Chondrocyte (in vitro differentiated cells): ENCODE measurements around the gene CNTFR. TPM values are rescaled to one million over a fixed set of nuclear protein-coding genes. Genes with fewer than 3 reads are reported as not detected.

ENCODE experiments used
- DNase-seq: peaks from one replicate; pipeline ENCODE4 v3.0.0; 2021; ENCODE audit warnings: mixed read lengths, low spot score
- H3K27ac Mint-ChIP-seq: one replicate; pipeline ENCODE4 v1.8.0; 2021; ENCODE audit warnings: mild to moderate bottlenecking, moderate library complexity, mixed read lengths; ENCODE audit not compliant: unreplicated experiment
- H3K27me3 Mint-ChIP-seq: 2 replicates; pipeline ENCODE4 v1.8.0; 2021; ENCODE audit warnings: low read depth, mixed read lengths
- H3K36me3 Mint-ChIP-seq: 2 replicates; pipeline ENCODE4 v1.8.0; 2021; ENCODE audit warnings: low read depth, mixed read lengths
- H3K4me1 Mint-ChIP-seq: 2 replicates; pipeline ENCODE4 v1.8.0; 2021; ENCODE audit warnings: low read depth, mild to moderate bottlenecking, mixed read lengths
- H3K4me3 Mint-ChIP-seq: one replicate; pipeline ENCODE4 v1.8.0; 2021; ENCODE audit warnings: mild to moderate bottlenecking, moderate library complexity, mixed read lengths; ENCODE audit not compliant: unreplicated experiment
- H3K9me3 Mint-ChIP-seq: 2 replicates; pipeline ENCODE4 v1.8.0; 2021; ENCODE audit warnings: low read depth, mixed read lengths
- CTCF ChIP-seq: fragments of 200-600 bp; sonication (generic); IDR thresholded peaks from 2 replicates; pipeline ENCODE4 v1.5.0; 2021; ENCODE audit warnings: antibody characterized with exemption, mild to moderate bottlenecking, moderate library complexity
- total RNA-seq: library from RNA; stranded (reverse); gene quantifications from 3 replicates; pipeline ENCODE4 v1.2.1, GENCODE V29; 2021

Gene CNTFR
- total RNA-seq, 1 donor from 2014 or later = 0.12 TPM

GRCh38 chr9:34599546-34599945, 10.0 kb upstream of the CNTFR start:
- TF ChIP-seq CTCF = no peak
- Mint-ChIP-seq H3K9me3 (no peaks in the 10 kb centered on the region), H3K27me3 (peaks cover 28% of the 10 kb centered on the region), H3K27ac (no peak overlapping the region), H3K36me3 (no peaks in the 10 kb centered on the region), H3K4me1 (no peaks in the 10 kb centered on the region), H3K4me3 (no peak overlapping the region)
- no peak for DNase-seq

- Mint-ChIP-seq H3K4me3 (no peak overlapping the region), H3K27me3 (peaks cover 38% of the 10 kb centered on the region), H3K36me3 (no peaks in the 10 kb centered on the region), H3K4me1 (peaks cover 8% of the 10 kb centered on the region), H3K27ac (no peak overlapping the region), H3K9me3 (no peaks in the 10 kb centered on the region)
- no peak for DNase-seq
- TF ChIP-seq CTCF = no peak
Measured at GRCh38 chr9:34594177-34594576, 4.7 kb upstream of the CNTFR start.

GRCh38 chr9:34592895-34593601, 3.5 kb upstream of the CNTFR start:
- H3K36me3 Mint-ChIP-seq = no peaks in the 10 kb centered on the region
- H3K9me3 Mint-ChIP-seq = no peaks in the 10 kb centered on the region
- DNase-seq = no peak
- TF ChIP-seq CTCF = no peak
- H3K27me3 Mint-ChIP-seq = peaks cover 48% of the 10 kb centered on the region
- peaks cover 16% of the 10 kb centered on the region for H3K4me1 Mint-ChIP-seq
- no peak overlapping the region for H3K4me3 Mint-ChIP-seq
- no peak overlapping the region for H3K27ac Mint-ChIP-seq

GRCh38 chr9:34591917-34592866, 2.7 kb upstream of the CNTFR start:
- peaks cover 50% of the 10 kb centered on the region for H3K27me3 Mint-ChIP-seq
- H3K4me3 Mint-ChIP-seq = no peak overlapping the region
- H3K9me3 Mint-ChIP-seq = no peaks in the 10 kb centered on the region
- peak; percentile 68 for TF ChIP-seq CTCF
- H3K4me1 Mint-ChIP-seq = peaks cover 16% of the 10 kb centered on the region
- H3K36me3 Mint-ChIP-seq = no peaks in the 10 kb centered on the region
- H3K27ac Mint-ChIP-seq = no peak overlapping the region
- DNase-seq = no peak

GRCh38 chr9:34591248-34591916, 1.9 kb upstream of the CNTFR start:
- Mint-ChIP-seq H3K36me3 (no peaks in the 10 kb centered on the region), H3K27ac (no peak overlapping the region), H3K27me3 (peaks cover 52% of the 10 kb centered on the region), H3K4me3 (peak overlapping the region; percentile 36), H3K4me1 (peaks cover 16% of the 10 kb centered on the region), H3K9me3 (no peaks in the 10 kb centered on the region)
- no peak for DNase-seq
- peak; percentile 93 for TF ChIP-seq CTCF
